C4-2B (cell line): ENCODE measurements around the gene GLMP.

Experiments used
- CTCF ChIP-seq: fragments of 450-650 bp; conservative IDR thresholded peaks from 2 replicates; pipeline ENCODE4 v1.5.1; 2017; ENCODE audit warnings: mild to moderate bottlenecking
- ZFX ChIP-seq: fragments of 450-650 bp; IDR thresholded peaks from 2 replicates; pipeline ENCODE4 v1.6.1; 2017

- TF ChIP-seq CTCF (no peak), ZFX (no peak)
Observed at GRCh38 chr1:156293895-156294294, 1.6 kb downstream of the GLMP start.
